Brain pericyte (primary cell): ENCODE measurements around the gene CRIM1.
"Not testable (repeated sequence)": the region's sequence is repeated elsewhere in the genome, so short reads cannot be mapped to it uniquely, and the experiment has no call there.

Experiments
- DNase-seq: peaks from one replicate; pipeline ENCODE4 v3.0.0-alpha.2; 2012; ENCODE audit warnings: low read depth, low spot score

CRIM1 gene

GRCh38 chr2:36352701-36353100 lies 2.9 kb upstream of the CRIM1 start:
- DNase-seq, result no peak

- no peak for DNase-seq
Measured at GRCh38 chr2:36354811-36355150, 797 bp upstream of the CRIM1 start.

GRCh38 chr2:36355890-36356297 lies 316 bp downstream of the CRIM1 start:
- DNase-seq, result no peak

- no peak for DNase-seq
Measured at GRCh38 chr2:36356298-36356989, 866 bp downstream of the CRIM1 start.

- DNase-seq, result no peak
Measured at GRCh38 chr2:36356990-36357846, 1.6 kb downstream of the CRIM1 start.

GRCh38 chr2:36357847-36358659 lies 2.5 kb downstream of the CRIM1 start:
- DNase-seq, result no peak

- DNase-seq, result no peak
Measured at GRCh38 chr2:36359067-36359466, 3.5 kb downstream of the CRIM1 start.

- no peak for DNase-seq
Measured at GRCh38 chr2:36360063-36360462, 4.5 kb downstream of the CRIM1 start.

GRCh38 chr2:36360834-36361233 lies 5.3 kb downstream of the CRIM1 start:
- DNase-seq, result no peak

GRCh38 chr2:36361396-36361795 lies 5.8 kb downstream of the CRIM1 start:
- DNase-seq, result no peak

GRCh38 chr2:36362291-36362690 lies 6.7 kb downstream of the CRIM1 start:
- no peak for DNase-seq

GRCh38 chr2:36363085-36363484 lies 7.5 kb downstream of the CRIM1 start:
- not testable (repeated sequence) for DNase-seq

- DNase-seq, result no peak
Measured at GRCh38 chr2:36366491-36367120, 11.0 kb downstream of the CRIM1 start.

- DNase-seq, result no peak
Measured at GRCh38 chr2:36367486-36367885, 11.9 kb downstream of the CRIM1 start.

- DNase-seq, result no peak
Measured at GRCh38 chr2:36367895-36368353, 12.3 kb downstream of the CRIM1 start.

GRCh38 chr2:36368438-36368837 lies 12.9 kb downstream of the CRIM1 start:
- no peak for DNase-seq

- no peak for DNase-seq
Measured at GRCh38 chr2:36369163-36369562, 13.6 kb downstream of the CRIM1 start.

GRCh38 chr2:36369716-36370115 lies 14.1 kb downstream of the CRIM1 start:
- DNase-seq, result no peak

GRCh38 chr2:36370281-36370680 lies 14.7 kb downstream of the CRIM1 start:
- DNase-seq, result no peak

- DNase-seq, result no peak
Measured at GRCh38 chr2:36371070-36371874, 15.7 kb downstream of the CRIM1 start.

GRCh38 chr2:36371928-36372391 lies 16.4 kb downstream of the CRIM1 start:
- DNase-seq, result no peak
